KOPT-K1 (cell line): ENCODE results near the gene MAML2.

Source experiments
- H3K27ac ChIP-seq: fragments of 200-600 bp; sonication (generic); 2 replicates; pipeline ENCODE4 v1.5.1; 2016; ENCODE audit warnings: antibody characterized with exemption, mild to moderate bottlenecking, low read depth, low read length; ENCODE audit not compliant: poor library complexity, severe bottlenecking
- H3K36me3 ChIP-seq: fragments of 200-600 bp; sonication (generic); 2 replicates; pipeline ENCODE4 v1.5.1; 2017; ENCODE audit warnings: antibody characterized with exemption, mild to moderate bottlenecking, low read length, moderate library complexity; ENCODE audit not compliant: insufficient read depth
- H3K9me3 ChIP-seq: fragments of 200-600 bp; sonication (generic); 2 replicates; pipeline ENCODE4 v1.5.1; 2017; ENCODE audit warnings: antibody characterized with exemption, low read length, mild to moderate bottlenecking; ENCODE audit not compliant: insufficient read depth, poor library complexity, severe bottlenecking

MAML2 gene

GRCh38 chr11:96160732-96161306 lies 182.2 kb downstream of the MAML2 start:
- Histone ChIP-seq H3K27ac (no peak overlapping the region), H3K36me3 (no peaks in the 10 kb centered on the region), H3K9me3 (no peaks in the 10 kb centered on the region)

GRCh38 chr11:96159968-96160367 lies 183.0 kb downstream of the MAML2 start:
- Histone ChIP-seq H3K9me3 (no peaks in the 10 kb centered on the region), H3K27ac (no peak overlapping the region), H3K36me3 (no peaks in the 10 kb centered on the region)

GRCh38 chr11:96158126-96158525 lies 184.9 kb downstream of the MAML2 start:
- Histone ChIP-seq H3K9me3 (no peaks in the 10 kb centered on the region), H3K27ac (no peak overlapping the region), H3K36me3 (no peaks in the 10 kb centered on the region)

- Histone ChIP-seq H3K27ac (no peak overlapping the region), H3K36me3 (no peaks in the 10 kb centered on the region)
Measured at GRCh38 chr11:96157517-96157873, 185.5 kb downstream of the MAML2 start.

GRCh38 chr11:96156379-96156722 lies 186.6 kb downstream of the MAML2 start:
- Histone ChIP-seq H3K27ac (no peak overlapping the region), H3K9me3 (no peaks in the 10 kb centered on the region), H3K36me3 (no peaks in the 10 kb centered on the region)

More at GRCh38 chr11:96157517-96157873, 185.5 kb downstream of the MAML2 start:
- no peaks in the 10 kb centered on the region for H3K9me3 ChIP-seq

- Histone ChIP-seq H3K36me3 (no peaks in the 10 kb centered on the region), H3K9me3 (no peaks in the 10 kb centered on the region), H3K27ac (no peak overlapping the region)
Measured at GRCh38 chr11:96155627-96156378, 187.2 kb downstream of the MAML2 start.

GRCh38 chr11:96154802-96155520 lies 188.0 kb downstream of the MAML2 start:
- no peaks in the 10 kb centered on the region for H3K36me3 ChIP-seq
- H3K27ac ChIP-seq: no peak overlapping the region
- H3K9me3 ChIP-seq: no peaks in the 10 kb centered on the region

- H3K36me3 ChIP-seq: no peaks in the 10 kb centered on the region
- no peak overlapping the region for H3K27ac ChIP-seq
- no peaks in the 10 kb centered on the region for H3K9me3 ChIP-seq
Measured at GRCh38 chr11:96152623-96153022, 190.4 kb downstream of the MAML2 start.

- Histone ChIP-seq H3K27ac (no peak overlapping the region), H3K36me3 (no peaks in the 10 kb centered on the region), H3K9me3 (no peaks in the 10 kb centered on the region)
Measured at GRCh38 chr11:96151501-96151900, 191.5 kb downstream of the MAML2 start.

- Histone ChIP-seq H3K36me3 (no peaks in the 10 kb centered on the region), H3K27ac (no peak overlapping the region), H3K9me3 (no peaks in the 10 kb centered on the region)
Measured at GRCh38 chr11:96150609-96151008, 192.4 kb downstream of the MAML2 start.

GRCh38 chr11:96149743-96150555 lies 193.0 kb downstream of the MAML2 start:
- Histone ChIP-seq H3K27ac (no peak overlapping the region), H3K9me3 (no peaks in the 10 kb centered on the region), H3K36me3 (no peaks in the 10 kb centered on the region)

GRCh38 chr11:96147906-96148486 lies 195.0 kb downstream of the MAML2 start:
- Histone ChIP-seq H3K9me3 (no peaks in the 10 kb centered on the region), H3K27ac (no peak overlapping the region)

GRCh38 chr11:96147186-96147585 lies 195.8 kb downstream of the MAML2 start:
- H3K9me3 ChIP-seq: no peaks in the 10 kb centered on the region
- no peak overlapping the region for H3K27ac ChIP-seq

More at GRCh38 chr11:96147906-96148486, 195.0 kb downstream of the MAML2 start:
- H3K36me3 ChIP-seq: no peaks in the 10 kb centered on the region

GRCh38 chr11:96146765-96147164 lies 196.2 kb downstream of the MAML2 start:
- H3K9me3 ChIP-seq: no peaks in the 10 kb centered on the region
- no peaks in the 10 kb centered on the region for H3K36me3 ChIP-seq
- H3K27ac ChIP-seq: no peak overlapping the region

More at GRCh38 chr11:96147186-96147585, 195.8 kb downstream of the MAML2 start:
- no peaks in the 10 kb centered on the region for H3K36me3 ChIP-seq
